HG03432 (cell line): ENCODE measurements around the gene AP1S1.
"Not testable (repeated sequence)": the region's sequence is repeated elsewhere in the genome, so short reads cannot be mapped to it uniquely, and the experiment has no call there.

Source experiments
- ATAC-seq: cut with Tn5 transposase; IDR thresholded peaks from one replicate; pipeline ENCODE4 v1.9.1; 2021; ENCODE audit warnings: mild to moderate bottlenecking, moderate library complexity; ENCODE audit not compliant: unreplicated experiment

Gene AP1S1

GRCh38 chr7:101124376-101125056 lies 29.8 kb upstream of the AP1S1 start:
- no peak for ATAC-seq

GRCh38 chr7:101125989-101126650 lies 28.2 kb upstream of the AP1S1 start:
- ATAC-seq: peak; percentile 67

DNA sequence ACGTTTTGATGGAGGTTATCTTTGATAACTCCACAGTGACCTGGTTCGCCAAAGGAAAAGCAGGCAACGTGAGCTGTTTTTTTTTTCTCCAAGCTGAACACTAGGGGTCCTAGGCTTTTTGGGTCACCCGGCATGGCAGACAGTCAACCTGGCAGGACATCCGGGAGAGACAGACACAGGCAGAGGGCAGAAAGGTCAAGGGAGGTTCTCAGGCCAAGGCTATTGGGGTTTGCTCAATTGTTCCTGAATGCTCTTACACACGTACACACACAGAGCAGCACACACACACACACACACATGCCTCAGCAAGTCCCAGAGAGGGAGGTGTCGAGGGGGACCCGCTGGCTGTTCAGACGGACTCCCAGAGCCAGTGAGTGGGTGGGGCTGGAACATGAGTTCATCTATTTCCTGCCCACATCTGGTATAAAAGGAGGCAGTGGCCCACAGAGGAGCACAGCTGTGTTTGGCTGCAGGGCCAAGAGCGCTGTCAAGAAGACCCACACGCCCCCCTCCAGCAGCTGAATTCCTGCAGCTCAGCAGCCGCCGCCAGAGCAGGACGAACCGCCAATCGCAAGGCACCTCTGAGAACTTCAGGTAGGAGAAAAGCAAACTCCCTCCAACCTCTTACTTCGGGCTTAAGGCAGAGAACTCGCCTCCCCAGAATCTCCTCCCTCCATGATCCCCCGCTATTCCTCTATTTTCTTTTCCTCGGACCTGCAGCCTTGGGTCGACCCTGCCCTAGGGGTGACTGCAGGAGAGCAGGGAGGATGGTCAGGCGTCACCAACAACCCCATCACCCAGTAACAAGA lies 27.4 kb upstream of the AP1S1 start, which contains the start of gene SERPINE1:
Gene SERPINE1, plus strand, starts transcription at position 454 of the 809 bp plus-strand sequence. CDS start 1,290 bp downstream, outside the sequence.
- no peak for ATAC-seq

DNA sequence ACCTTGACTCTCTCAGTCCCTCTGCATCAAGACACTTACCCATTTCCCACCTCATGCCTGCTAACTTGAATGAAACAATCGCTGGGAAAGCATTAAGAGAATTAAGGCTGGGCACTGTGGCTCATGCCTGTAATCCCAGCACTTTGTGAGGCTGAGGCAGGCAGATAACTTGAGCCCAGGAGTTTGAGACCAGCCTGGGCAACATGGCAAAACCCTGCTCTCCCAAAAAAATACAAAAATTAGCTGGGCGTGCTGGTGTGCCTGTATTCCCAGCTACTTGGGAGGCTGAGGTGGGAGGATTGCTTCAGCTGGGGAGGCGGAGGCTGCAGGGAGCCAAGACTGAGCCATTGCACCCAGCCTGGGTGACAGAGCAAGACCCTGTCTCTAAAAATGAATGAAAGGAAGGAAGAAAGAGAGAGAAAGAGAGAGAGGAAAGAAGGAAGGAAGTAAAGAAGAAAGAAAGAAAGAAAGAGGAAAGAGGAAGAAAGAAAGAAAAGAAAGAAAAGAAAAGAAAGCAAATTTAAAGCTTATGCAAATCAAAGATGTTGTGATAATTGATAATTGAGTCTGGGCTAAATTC lies 26.7 kb upstream of the AP1S1 start:
- no peak for ATAC-seq

- no peak for ATAC-seq
Measured at GRCh38 chr7:101128040-101128834, 26.0 kb upstream of the AP1S1 start.

GRCh38 chr7:101129603-101130117 lies 24.6 kb upstream of the AP1S1 start:
- no peak for ATAC-seq

- ATAC-seq: not testable (repeated sequence)
Measured at GRCh38 chr7:101132626-101133600, 21.4 kb upstream of the AP1S1 start.

DNA sequence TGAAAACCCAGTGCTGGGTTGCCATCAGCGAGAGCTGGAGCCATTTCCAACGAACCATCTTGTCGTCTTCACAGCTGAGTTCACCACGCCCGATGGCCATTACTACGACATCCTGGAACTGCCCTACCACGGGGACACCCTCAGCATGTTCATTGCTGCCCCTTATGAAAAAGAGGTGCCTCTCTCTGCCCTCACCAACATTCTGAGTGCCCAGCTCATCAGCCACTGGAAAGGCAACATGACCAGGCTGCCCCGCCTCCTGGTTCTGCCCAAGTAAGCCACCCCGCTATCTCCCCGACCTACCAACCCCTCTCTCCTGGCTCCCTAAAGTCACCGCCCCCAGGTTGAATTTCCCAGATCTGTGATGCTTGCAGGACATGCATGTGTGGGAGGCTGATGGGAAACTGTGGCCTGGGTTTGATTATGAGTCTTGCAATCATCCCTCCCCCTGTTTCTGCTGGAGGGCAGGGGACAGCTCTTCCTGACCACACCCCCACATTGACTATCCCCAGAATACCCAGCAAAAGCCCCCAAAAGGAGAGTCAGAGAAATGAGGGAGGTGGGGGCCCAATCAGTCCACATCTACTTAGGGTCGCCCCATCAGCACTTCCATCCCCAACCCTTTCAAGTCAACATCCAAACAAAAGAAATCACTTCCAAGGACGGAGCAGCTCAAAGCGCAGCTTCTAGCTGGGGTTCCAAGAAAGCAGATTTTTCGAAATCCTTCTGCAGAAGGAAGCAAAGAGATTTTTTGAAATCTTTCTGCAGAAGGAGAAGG lies 20.5 kb upstream of the AP1S1 start:
- no peak for ATAC-seq

DNA sequence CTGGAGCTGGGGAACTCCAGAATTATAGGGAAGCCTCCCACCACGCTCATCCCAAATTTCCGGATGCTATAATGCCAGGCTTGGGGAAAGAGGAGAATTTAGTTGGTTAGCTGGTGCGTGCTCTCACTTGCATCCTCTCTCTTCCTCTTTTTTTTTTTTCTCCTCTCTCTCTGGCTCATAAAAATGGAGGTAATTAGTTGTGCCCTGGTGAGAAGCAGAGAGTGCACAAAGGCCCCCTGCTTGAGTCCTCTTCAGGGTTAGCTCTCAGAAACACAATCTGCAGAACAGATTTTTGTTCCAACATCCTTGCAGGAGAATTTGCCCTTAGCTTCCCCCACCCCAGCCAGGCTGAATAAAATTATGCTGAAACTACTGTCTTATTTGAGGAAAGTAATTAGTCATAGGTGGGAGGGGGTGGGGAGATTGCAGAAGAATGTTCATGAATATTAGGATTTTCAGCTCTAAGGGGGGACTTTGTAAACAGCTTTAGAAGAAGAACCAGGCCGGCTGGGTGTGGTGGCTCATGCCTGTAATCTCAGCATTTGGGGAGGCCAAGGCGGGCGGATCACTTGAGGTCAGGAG lies 19.8 kb upstream of the AP1S1 start:
- no peak for ATAC-seq

- no peak for ATAC-seq
Measured at GRCh38 chr7:101137651-101138212, 16.5 kb upstream of the AP1S1 start.

- peak; percentile 82 for ATAC-seq
Measured at GRCh38 chr7:101138213-101138870, 15.9 kb upstream of the AP1S1 start.

DNA sequence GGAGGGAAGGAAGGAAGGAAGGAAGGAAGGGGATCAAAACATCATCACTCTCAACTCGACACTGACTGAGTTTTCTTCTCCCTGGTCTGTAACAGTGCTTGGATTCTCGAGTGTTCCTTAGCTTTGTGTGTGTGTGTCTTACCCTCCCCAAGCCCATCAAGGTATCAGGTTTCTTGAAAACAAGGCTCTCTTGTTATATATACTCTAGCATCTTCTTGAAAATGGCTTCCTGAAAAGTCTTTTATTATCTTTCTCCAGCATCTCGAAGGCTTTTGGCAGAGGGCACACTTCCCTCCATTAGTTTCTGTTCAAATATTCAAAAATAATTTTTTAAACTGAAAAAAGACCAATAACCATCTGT lies 14.0 kb upstream of the AP1S1 start:
- no peak for ATAC-seq

GRCh38 chr7:101140746-101141382 lies 13.4 kb upstream of the AP1S1 start:
- no peak for ATAC-seq

GRCh38 chr7:101151908-101152651 lies 2.2 kb upstream of the AP1S1 start:
- ATAC-seq: no peak

DNA sequence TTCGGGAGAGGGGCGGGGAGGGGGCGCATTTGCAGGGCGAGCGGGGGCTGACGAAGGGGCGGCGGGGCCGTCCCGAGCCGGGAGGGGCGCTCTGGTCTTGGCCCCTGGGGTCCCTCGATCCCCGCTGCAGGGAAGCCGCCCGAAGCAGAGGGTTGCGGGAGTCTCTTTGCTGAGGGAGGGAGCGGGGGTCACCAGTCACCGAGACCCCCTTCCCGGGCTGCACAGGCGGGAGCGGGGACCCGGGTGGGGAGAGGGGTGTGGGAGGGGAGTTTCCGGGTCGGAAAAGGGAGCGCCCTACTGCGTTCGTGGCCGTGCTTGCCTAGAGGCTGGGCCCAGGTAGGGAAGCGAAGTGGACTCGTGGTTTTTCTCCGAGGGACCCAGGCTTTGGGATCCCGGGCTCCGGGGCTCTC lies 422 bp downstream of the AP1S1 start:
- ATAC-seq: peak; percentile 28

DNA sequence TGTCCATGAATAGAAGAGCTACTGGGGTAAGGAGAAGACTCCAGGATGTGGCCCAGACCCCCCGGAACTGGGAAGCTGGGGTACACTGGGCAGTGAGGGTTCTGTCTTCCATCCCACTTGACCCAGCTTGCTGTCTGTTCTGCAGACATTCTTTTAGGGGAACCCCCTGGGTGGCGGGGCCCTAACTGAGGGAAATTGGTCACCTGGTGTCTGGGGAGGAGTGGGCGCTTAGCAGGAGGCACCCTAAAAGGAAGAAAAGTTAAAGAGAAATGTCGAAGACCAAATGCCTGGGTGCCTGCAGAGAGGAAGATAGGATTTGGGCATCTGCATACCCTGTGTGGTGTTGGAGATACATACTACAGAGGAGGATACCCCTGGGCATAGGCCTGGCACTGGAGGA lies 1.0 kb downstream of the AP1S1 start:
- no peak for ATAC-seq
